H9 (cell line): ENCODE data around the gene FBH1. TPM values are rescaled to one million over a fixed set of nuclear protein-coding genes. Genes with fewer than 3 reads are reported as not detected.

Source experiments
- DNase-seq: peaks from one replicate; pipeline ENCODE4 v3.0.0-alpha.2; 2017
- H2AFZ ChIP-seq: one replicate; pipeline ENCODE4 v1.6.1; 2013; ENCODE audit warnings: mild to moderate bottlenecking, low read length, control low read depth, moderate library complexity
- H2AK5ac ChIP-seq: 2 replicates; pipeline ENCODE4 v1.6.1; 2013; ENCODE audit warnings: low read length, control low read depth, mixed read lengths; ENCODE audit not compliant: insufficient read length
- H2BK120ac ChIP-seq: one replicate; pipeline ENCODE4 v1.6.1; 2013; ENCODE audit warnings: low read depth, mild to moderate bottlenecking, low read length, control low read depth, inconsistent platforms; ENCODE audit not compliant: poor library complexity, severe bottlenecking
- H2BK12ac ChIP-seq: 2 replicates; pipeline ENCODE4 v1.6.1; 2013; ENCODE audit warnings: low read length, control low read depth, mixed read lengths, low read depth; ENCODE audit not compliant: insufficient read length
- H2BK15ac ChIP-seq: 2 replicates; pipeline ENCODE4 v1.6.1; 2013; ENCODE audit warnings: low read depth, low read length, control low read depth
- H2BK20ac ChIP-seq: one replicate; pipeline ENCODE4 v1.6.1; 2013; ENCODE audit warnings: low read depth, mild to moderate bottlenecking, low read length, control low read depth, inconsistent platforms; ENCODE audit not compliant: poor library complexity, severe bottlenecking
- H2BK5ac ChIP-seq: 2 replicates; pipeline ENCODE4 v1.6.1; 2013; ENCODE audit warnings: low read length, control low read depth, mixed read lengths; ENCODE audit not compliant: insufficient read length
- H3K14ac ChIP-seq: 2 replicates; pipeline ENCODE4 v1.6.1; 2013; ENCODE audit warnings: low read length, control low read depth; ENCODE audit not compliant: insufficient read depth
- H3K18ac ChIP-seq: 2 replicates; pipeline ENCODE4 v1.6.1; 2013; ENCODE audit warnings: low read depth, mild to moderate bottlenecking, mixed read lengths, low read length, control low read depth; ENCODE audit not compliant: insufficient read length
- H3K23ac ChIP-seq: 2 replicates; pipeline ENCODE4 v1.6.1; 2013; ENCODE audit warnings: low read length, control low read depth, mixed read lengths, low read depth; ENCODE audit not compliant: insufficient read length
- H3K23me2 ChIP-seq: 2 replicates; pipeline ENCODE4 v1.6.1; 2013; ENCODE audit warnings: low read depth, mild to moderate bottlenecking, mixed read lengths, low read length, control low read depth; ENCODE audit not compliant: insufficient read length, poor library complexity, severe bottlenecking
- H3K27ac ChIP-seq: 2 replicates; pipeline ENCODE4 v1.5.1; 2013; ENCODE audit warnings: low read length, control low read depth, mixed read lengths, low read depth; ENCODE audit not compliant: insufficient read length
- H3K27me3 ChIP-seq: 2 replicates; pipeline ENCODE4 v1.6.1; 2013; ENCODE audit warnings: low read length, control low read depth, inconsistent platforms; ENCODE audit not compliant: insufficient read depth
- H3K4ac ChIP-seq: 2 replicates; pipeline ENCODE4 v1.6.1; 2013; ENCODE audit warnings: low read depth, mild to moderate bottlenecking, control low read depth, inconsistent platforms, low read length, moderate library complexity
- H3K4me1 ChIP-seq: 2 replicates; pipeline ENCODE4 v1.6.1; 2013; ENCODE audit warnings: low read length, control low read depth, inconsistent platforms; ENCODE audit not compliant: insufficient read depth
- H3K4me2 ChIP-seq: 2 replicates; pipeline ENCODE4 v1.6.1; 2013; ENCODE audit warnings: low read length, control low read depth, mixed read lengths; ENCODE audit not compliant: insufficient read length, insufficient read depth
- H3K56ac ChIP-seq: 2 replicates; pipeline ENCODE4 v1.6.1; 2013; ENCODE audit warnings: low read depth, mild to moderate bottlenecking, mixed read lengths, low read length, control low read depth; ENCODE audit not compliant: insufficient read length
- H3K79me1 ChIP-seq: 2 replicates; pipeline ENCODE4 v1.6.1; 2013; ENCODE audit warnings: low read depth, mild to moderate bottlenecking, moderate library complexity, low read length, control low read depth, inconsistent platforms; ENCODE audit not compliant: insufficient read depth, poor library complexity, severe bottlenecking
- H3K79me2 ChIP-seq: 2 replicates; pipeline ENCODE4 v1.6.1; 2013; ENCODE audit warnings: low read length, control low read depth, inconsistent platforms; ENCODE audit not compliant: insufficient read depth
- H3K9ac ChIP-seq: 2 replicates; pipeline ENCODE4 v1.6.1; 2013; ENCODE audit warnings: low read length, control low read depth, mixed read lengths; ENCODE audit not compliant: insufficient read length; ENCODE audit errors: extremely low read depth
- H3K9me3 ChIP-seq: one replicate; pipeline ENCODE4 v1.6.1; 2013; ENCODE audit warnings: low read depth, low read length, inconsistent platforms; ENCODE audit not compliant: control insufficient read depth
- H3T11ph ChIP-seq: one replicate; pipeline ENCODE4 v1.6.1; 2013; ENCODE audit warnings: mild to moderate bottlenecking, low read length, control low read depth, inconsistent platforms
- H4K20me1 ChIP-seq: one replicate; pipeline ENCODE4 v1.6.1; 2013; ENCODE audit not compliant: control insufficient read depth, insufficient read length, insufficient read depth
- H4K5ac ChIP-seq: 2 replicates; pipeline ENCODE4 v1.6.1; 2013; ENCODE audit warnings: low read depth, mild to moderate bottlenecking, mixed read lengths, low read length, control low read depth; ENCODE audit not compliant: insufficient read length
- H4K8ac ChIP-seq: replicated peaks from 2 replicates; pipeline ENCODE4 v1.6.1; 2013; ENCODE audit warnings: low read length, control low read depth, mixed read lengths, low read depth; ENCODE audit not compliant: insufficient read length
- H4K91ac ChIP-seq: 2 replicates; pipeline ENCODE4 v1.6.1; 2013; ENCODE audit warnings: low read depth, mild to moderate bottlenecking, moderate library complexity, mixed read lengths, low read length, control low read depth; ENCODE audit not compliant: insufficient read length
- H3K27ac Mint-ChIP-seq, 3 experiments: 2 replicates in 2 of 3; 3 replicates in 1 of 3; pipeline ENCODE4 v1.8.0; 2020 to 2021; ENCODE audit warnings: mixed read lengths in 3 of 3, mild to moderate bottlenecking in 1 of 3, moderate library complexity in 1 of 3
- H3K27me3 Mint-ChIP-seq: 2 replicates; pipeline ENCODE4 v1.8.0; 2021; ENCODE audit warnings: low read depth, mild to moderate bottlenecking, moderate library complexity, mixed read lengths
- H3K36me3 Mint-ChIP-seq, 3 experiments: 2 replicates in 2 of 3; 3 replicates in 1 of 3; pipeline ENCODE4 v1.8.0; 2020 to 2021; ENCODE audit warnings: low read depth in 3 of 3, mixed read lengths in 3 of 3; ENCODE audit not compliant: insufficient read depth in 1 of 3
- H3K4me1 Mint-ChIP-seq, 2 experiments: 2 replicates each; pipeline ENCODE4 v1.8.0; 2020; ENCODE audit warnings: mixed read lengths in 2 of 2
- H3K4me3 Mint-ChIP-seq, 2 experiments: 2 replicates in 1 of 2; 3 replicates in 1 of 2; pipeline ENCODE4 v1.8.0; 2020 to 2021; ENCODE audit warnings: mild to moderate bottlenecking in 2 of 2, mixed read lengths in 2 of 2, moderate library complexity in 1 of 2
- H3K9me3 Mint-ChIP-seq, 2 experiments: 2 replicates in 1 of 2; 3 replicates in 1 of 2; pipeline ENCODE4 v1.8.0; 2020; ENCODE audit warnings: mild to moderate bottlenecking in 2 of 2, mixed read lengths in 2 of 2, moderate library complexity in 1 of 2
- CTCF ChIP-seq: fragments of 200-600 bp; sonication (generic); conservative IDR thresholded peaks from 3 replicates; pipeline ENCODE4 v1.8.0; 2021; ENCODE audit warnings: antibody characterized with exemption, mild to moderate bottlenecking
- WGBS: extraction: QIAGEN DNeasy Blood & Tissue Kit; methylation state at CpG from one replicate; pipeline ENCODE4 v1.1.7; 2013; ENCODE audit warnings: missing lambda C conversion rate, low lambda C conversion rate, mixed read lengths; ENCODE audit not compliant: insufficient read length; ENCODE audit errors: extremely low coverage; 5-methylcytosine and 5-hydroxymethylcytosine counted together
- total RNA-seq: library from RNA; stranded (reverse); gene quantifications from 2 replicates; pipeline ENCODE4 v1.2.1, GENCODE V29; 2021

FBH1 gene
- total RNA-seq, 1 experiment from 2014 or later: 52.2 TPM

- H3K18ac ChIP-seq: no peak overlapping the region
- H3K14ac ChIP-seq: no peak overlapping the region
- no peak overlapping the region for H3T11ph ChIP-seq
- H3K4me1 ChIP-seq: peaks cover 8% of the 10 kb centered on the region; the same call in 1 of the 2 replicates
- no peak overlapping the region for H3K27ac ChIP-seq
- H3K27me3 ChIP-seq: no peaks in the 10 kb centered on the region
- H2BK120ac ChIP-seq: no peak overlapping the region
- H3K9ac ChIP-seq: no peak overlapping the region
- H3K36me3 Mint-ChIP-seq: no peaks in the 10 kb centered on the region
- no peaks in the 10 kb centered on the region for H3K9me3 Mint-ChIP-seq
- no peak overlapping the region for H2AFZ ChIP-seq
- H3K23ac ChIP-seq: no peak overlapping the region
- H3K4me2 ChIP-seq: no peak overlapping the region
- WGBS: no CpG with 5 or more reads among the region's 8 CpGs
- H2BK20ac ChIP-seq: no peak overlapping the region
- no peak overlapping the region for H2AK5ac ChIP-seq
- no peak overlapping the region for H2BK15ac ChIP-seq
- no peak overlapping the region for H2BK5ac ChIP-seq
- peaks cover 31 to 39% of the 10 kb centered on the region in 2 experiments for H3K4me1 Mint-ChIP-seq
- no peaks in the 10 kb centered on the region for H4K20me1 ChIP-seq
- H4K91ac ChIP-seq: no peak overlapping the region
- H4K8ac ChIP-seq: no peak overlapping the region
- H3K9me3 ChIP-seq: no peaks in the 10 kb centered on the region
- H3K4ac ChIP-seq: no peak overlapping the region
- no peak overlapping the region for H4K5ac ChIP-seq
- no peak overlapping the region for H3K4me3 Mint-ChIP-seq
- H3K23me2 ChIP-seq: peaks cover 3% of the 10 kb centered on the region
- H3K79me2 ChIP-seq: no peaks in the 10 kb centered on the region
- H2BK12ac ChIP-seq: no peak overlapping the region
- no peak for TF ChIP-seq CTCF
- H3K27me3 Mint-ChIP-seq: peaks cover 5% of the 10 kb centered on the region
- H3K79me1 ChIP-seq: no peaks in the 10 kb centered on the region
- DNase-seq: no peak
- no peak overlapping the region for H3K27ac Mint-ChIP-seq
- no peak overlapping the region for H3K56ac ChIP-seq
These were observed 56.7 kb downstream of the FBH1 start for GRCh38 chr10:5946786-5947185.
